Activated T-cell treated with anti-CD3 and anti-CD28 coated beads, Interleukin-2, amount 50 U/mL, for 48 hours (primary cell): ENCODE results near the gene FBXW7.

ENCODE experiments used
- DNase-seq, 2 experiments: peaks; one replicate each; pipeline ENCODE4 v3.0.0-alpha.2; 2020

The FBXW7 gene

DNA sequence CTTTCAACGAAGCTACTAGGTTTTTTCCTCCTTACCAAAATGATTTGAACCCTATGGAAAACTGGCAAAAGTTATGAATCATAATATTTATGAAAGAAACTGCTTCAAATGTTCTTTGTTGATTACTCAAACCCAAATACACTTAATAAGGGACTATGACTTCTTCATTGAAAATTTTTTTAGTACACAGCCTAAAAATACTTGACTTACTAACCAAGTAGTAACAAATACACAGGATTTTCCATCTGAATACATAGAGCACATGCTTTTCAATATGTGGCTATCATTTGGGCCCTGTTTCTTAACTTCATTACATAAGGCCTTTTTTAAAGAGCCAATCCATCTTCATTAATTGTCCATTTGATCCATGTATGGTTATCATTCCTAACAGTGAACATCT, 171.5 kb downstream of the FBXW7 start:
- no peak for DNase-seq

DNA sequence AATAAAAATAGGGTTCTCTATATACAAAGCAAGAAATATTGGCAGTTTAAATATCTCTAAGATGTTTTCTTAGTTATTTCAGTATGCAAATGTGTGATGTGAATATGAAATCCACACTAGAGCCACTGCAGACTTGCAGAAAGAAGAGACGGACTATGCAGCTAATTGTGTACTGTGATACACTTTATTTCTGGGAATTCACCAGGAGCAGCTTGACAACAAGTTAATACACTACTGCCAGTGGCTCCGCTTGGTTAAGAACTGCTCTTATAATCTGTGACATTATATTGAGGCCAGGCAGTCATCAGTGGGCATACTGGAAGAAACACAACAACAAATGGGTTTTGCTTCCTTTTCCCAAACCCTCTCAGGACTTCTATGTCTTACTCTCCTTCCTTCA, 172.0 kb downstream of the FBXW7 start:
- no peak for DNase-seq

DNA sequence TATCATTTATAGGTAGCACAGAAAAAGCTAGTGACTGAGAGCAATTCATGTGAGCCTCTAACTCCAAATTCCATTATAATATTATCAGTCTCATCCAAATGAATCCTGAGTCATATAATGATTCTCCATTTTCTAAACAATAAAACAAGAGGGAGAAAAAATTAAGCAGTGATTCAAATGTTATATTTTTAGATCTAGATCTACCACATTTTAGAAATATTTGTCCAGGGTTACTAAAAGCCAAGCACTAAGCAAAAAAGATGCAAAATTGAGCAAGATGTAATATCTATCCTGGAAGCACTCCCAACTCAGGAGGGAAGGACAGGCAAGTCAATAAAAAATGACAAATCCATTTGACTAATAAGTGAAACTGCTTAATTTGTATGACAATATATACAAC, 172.8 kb downstream of the FBXW7 start:
- no peak for DNase-seq

DNA sequence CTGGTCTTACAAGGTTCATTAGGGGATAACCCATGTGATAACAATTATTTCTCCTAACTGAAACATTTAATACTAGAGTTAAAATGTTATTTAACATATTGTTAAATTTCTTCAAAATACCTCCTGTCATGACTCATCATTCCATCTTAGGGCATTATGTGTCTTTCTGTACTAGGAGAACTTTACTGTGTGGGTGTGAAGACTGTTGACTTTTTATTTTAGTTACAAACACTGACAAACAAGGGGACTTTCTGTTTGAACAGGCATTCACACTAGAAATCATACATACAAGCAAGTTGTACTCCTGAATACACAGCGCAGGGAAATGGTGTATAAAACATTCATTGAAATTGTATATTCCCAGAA, 175.9 kb downstream of the FBXW7 start:
- DNase-seq: no peak

DNA sequence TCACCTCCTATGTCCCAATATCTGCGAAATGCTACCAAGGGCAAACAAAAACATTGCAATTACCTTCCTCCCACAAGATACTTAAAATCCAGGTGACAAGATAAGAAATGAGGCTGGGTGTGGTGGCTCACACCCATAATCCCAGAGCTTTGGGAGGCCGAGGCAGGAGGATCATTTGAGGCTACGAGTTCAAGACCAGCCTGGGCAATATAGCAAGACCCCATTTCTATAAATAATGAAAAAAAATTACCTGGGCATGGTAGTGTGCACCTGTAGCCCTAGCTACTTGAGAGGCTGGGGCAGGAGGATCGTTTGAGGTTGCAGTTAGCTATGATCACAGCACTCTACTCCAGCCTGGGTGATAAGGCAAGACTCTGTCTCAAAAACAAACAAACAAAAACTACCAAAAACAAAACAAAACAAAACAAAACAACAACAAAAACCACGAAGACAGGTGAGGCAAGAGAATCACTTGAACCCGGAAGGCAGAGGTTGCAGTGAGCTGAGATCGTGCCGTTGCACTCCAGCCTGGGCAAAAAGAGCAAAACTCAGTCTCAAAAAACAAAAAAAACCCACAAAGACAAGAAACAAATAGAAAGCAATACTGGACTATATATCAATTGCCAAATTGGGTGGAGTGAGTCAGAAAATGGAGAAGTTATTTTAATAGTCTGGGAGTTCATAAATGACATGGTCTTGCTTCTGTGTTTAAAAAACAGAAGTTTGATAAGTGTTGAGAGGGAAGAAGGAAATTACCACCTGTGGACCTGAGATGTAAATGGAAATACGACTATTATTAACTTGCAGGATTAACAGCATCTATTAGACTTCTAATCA, 176.5 kb downstream of the FBXW7 start:
- no peak for DNase-seq

DNA sequence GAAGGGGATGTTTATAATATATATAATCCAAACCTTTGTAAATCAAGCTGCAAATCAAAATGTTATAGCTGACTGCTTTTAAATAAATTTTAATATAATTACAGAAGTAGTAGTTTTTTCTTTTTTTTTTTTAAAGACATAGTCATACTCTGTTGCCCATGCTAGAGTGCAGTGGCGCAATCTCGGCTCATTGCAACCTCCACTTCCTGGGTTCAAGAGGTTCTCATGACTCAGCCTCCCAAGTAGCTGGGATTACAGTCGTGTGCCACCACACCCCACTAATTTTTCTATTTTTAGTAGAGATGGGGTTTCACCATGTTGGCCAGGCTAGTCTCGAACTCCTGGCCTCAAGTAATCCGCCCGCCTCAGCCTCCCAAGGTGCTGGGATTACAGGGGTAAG, 178.7 kb downstream of the FBXW7 start:
- no peak for DNase-seq

DNA sequence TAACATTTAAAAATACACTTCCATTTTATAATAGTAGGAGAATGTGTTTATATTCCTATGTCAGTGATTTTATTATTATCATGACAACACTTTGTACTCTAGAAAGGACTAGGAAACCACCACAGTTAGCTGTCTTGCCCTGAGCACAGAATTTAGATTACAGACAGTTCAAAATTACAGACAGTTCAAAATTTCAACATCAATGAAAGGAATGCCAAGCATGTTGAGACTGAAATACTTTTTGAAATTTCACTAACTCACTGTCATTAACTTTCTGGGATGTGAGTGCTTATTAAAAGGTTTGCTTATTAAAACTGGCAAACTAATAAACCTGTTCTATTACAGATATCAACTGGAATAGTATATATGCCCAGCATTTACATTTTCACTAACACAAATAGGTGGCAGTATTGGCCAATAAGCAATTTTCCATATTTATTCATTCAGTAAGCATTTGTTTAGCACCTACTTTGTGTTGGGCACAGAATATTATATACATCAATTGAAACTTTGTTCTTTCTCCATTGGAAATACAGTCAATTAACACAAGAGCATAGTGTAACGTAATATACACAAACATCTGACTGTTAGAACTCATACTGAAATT, 179.4 kb downstream of the FBXW7 start:
- DNase-seq: no peak

DNA sequence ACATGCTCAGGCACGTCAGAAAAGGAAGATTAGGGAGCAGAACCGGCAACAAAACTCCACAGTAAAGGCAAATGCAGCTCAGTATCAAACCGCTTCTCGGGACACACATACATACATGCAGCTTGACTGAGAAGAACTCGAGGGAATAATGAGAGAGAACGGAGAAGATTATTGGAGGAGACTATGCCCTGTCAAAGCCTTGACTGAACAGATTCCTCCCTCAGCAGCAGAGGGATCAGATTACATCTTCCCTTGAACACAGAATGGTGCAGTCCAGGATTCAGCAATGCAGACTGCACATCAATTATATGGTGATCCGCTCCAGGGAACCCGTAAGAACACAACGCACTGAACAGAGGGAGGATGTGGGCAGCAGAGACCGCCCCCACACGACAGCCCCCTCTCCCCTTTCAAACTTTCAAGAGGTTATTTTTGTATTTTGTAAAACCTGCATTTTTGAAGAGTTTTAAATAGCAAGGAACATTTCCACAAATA, 183.2 kb downstream of the FBXW7 start:
- no peak for DNase-seq

DNA sequence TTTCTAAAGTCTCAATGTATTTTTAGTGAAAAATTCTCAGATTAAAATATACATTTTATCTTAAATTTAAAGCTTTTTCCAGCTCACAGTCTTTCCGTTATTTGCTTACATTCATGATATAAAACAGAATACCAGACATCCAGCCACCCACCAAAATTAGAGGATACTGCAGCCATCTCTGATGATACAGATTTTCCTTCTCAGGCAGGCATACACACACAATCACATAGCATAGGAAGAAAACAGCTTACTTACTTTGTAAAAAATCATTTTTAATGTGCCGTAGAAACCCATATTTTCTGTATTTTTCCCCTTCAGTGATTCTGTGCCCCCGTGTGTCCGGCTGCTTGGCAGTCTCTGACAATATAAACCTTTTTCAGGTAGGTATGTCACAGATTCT, 183.7 kb downstream of the FBXW7 start:
- DNase-seq: no peak

DNA sequence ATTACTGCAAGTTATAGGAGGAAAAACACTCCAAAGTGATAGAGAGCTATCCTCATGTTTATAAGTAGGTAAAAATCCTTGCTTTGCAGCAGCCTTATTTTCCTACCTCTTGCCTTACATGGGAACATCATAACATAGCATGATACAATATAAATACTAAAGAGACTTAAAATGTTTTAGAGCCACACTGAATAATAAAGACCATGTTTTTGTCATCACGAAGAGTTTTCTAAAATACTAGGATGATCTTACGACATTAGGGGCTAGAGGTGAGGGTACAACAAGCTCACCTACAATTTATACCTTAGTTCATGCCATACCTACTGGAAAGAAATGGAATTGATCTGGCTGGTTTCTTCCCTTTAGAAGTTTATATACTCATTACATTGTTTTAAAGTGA, 184.8 kb downstream of the FBXW7 start:
- no peak for DNase-seq

DNA sequence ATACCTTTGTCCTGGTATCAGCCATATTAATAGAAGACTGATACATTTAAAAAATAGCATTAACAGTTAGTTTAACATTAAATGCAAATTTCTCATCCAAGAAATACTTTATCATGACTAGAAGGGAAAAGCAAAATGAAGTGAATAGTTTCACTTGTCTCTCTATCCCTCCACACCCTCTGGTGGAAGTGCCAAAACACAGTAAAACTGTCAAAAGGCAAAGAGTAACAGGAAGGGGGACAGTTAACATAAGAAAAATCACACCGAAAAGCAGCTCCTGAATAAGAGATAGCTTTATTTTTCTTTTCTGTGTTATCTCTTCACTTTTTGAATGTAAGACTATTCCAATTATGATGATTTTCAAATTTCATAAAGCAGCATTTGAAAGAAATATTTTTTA, 187.2 kb downstream of the FBXW7 start:
- DNase-seq: no peak

DNA sequence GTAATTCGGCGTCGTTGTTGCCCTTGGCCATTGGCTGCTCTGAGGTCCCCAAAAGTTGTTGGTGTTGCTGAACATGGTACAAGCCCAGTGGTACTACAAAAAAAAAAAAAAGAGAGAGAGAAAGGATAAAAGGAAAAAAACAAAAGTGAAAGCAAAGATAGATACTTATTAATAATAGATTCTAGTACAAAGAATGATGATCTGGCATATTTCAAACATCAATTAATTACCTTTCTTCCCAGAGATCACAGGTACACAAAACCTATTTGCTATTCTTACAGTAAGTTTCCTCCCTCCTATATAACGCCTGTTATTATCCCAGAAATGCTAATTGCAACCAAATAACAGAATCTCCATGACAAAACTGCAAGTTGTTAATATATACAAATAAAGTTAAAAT, 188.9 kb downstream of the FBXW7 start:
- no peak for DNase-seq

DNA sequence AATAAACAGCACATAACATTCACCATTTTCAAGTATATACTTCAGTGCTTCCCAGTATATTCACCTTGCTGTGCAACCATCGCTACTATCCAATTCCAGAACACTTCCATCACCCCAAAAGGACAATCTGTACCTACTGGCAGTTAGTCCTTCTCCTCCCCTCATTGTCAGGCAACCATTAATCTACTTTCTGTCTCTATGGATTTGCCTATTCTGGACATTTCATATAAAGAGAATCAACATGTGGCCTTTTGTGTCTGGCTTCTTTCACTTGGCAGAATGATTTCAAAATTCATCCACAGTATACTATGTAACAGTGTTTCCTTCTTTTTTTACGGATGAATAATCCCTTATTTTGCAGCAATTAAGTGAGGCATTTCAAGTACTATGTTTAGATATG, 189.4 kb downstream of the FBXW7 start:
- no peak for DNase-seq

DNA sequence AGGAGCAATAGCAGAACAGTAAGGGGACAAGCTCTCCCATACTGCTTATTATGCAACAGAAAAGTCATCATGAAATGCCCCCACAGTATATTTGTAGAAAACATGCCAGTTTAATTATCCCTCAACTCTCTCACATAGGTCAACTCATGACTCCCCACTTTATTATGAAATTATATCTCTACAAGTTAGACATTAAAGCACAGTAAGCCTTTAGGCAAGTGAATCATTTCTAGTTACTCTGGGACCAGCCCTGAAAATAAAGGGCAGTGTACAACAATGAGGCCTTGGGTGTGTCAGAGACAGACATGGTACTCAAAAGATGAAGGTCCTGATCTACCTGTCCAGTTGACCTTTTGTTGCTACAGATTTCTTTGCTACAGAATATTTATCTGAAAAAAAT, 191.9 kb downstream of the FBXW7 start:
- DNase-seq: no peak

DNA sequence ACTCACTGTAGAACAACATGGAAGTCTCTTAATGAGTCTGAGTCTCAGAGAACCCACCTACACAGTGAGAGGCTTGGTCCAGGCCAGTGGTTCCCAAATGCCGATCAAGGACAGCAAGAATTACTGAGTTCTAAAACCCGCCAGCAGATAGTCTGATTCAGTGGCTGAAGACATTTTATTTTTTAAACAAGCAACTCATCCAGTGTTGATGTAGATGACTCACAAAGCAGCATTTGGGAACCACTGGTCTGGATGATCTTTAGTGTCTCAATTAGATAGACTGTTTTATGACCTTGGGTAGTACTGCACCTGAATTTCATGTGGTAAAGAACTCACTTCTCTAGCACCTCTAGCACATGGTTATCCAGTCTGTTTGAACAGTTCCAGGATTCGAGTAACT, 193.6 kb downstream of the FBXW7 start:
- DNase-seq: no peak

DNA sequence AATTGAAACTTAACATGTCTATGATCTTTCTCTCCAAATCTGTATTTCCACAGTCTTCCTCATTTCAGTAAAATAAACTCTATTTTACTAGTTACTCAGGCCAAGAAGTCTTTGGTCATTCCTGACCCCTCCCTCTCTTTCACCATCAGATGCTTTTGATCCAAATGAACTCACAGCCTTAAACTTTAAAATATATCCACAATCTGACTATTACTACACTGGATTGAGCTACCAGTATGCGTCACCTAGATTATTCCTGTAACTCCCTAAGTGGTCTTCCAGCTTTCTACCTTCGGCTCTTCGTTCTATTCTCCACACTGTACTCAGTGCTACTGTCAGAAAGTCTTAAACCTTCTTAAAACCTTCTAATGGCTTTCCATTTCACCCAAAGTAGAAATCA, 195.1 kb downstream of the FBXW7 start:
- no peak for DNase-seq

DNA sequence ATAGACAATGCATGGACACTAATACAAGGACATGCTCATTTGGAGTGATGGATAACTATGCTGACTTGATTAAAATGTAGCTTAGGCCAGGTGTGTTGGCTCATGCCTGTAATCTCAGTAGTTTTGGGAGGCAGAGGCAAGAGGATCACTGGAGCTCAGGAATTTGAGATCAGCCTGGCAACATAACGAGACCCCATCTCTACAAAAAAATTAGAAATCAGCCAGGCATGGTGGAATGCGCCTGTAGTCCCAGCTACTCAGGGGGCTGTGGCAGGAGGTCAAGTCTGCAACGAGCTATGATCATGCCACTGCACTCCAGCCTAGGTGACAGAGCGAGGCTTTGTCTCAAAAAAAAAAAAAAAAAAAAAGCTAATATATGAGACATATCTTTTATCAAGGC, 196.3 kb downstream of the FBXW7 start:
- DNase-seq: no peak

DNA sequence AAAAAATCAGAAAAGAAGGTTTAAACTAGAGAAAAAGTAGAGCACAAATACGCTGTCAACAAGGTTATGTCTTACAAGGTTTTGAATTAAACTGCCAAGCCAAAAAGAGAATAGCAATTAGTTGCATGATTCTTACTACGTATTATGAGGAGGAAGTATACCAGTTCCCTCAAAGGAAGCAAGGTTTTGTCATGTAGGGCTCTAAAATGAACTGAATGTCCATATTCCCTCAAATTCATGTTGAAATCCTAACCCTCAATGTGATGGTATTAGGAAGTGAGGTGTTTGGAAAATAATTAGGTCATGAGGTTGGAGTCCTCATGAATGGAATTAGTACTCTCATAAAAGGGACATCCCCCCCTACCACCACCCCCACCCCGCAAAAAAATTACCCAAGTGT, 201.0 kb downstream of the FBXW7 start:
- DNase-seq: no peak

DNA sequence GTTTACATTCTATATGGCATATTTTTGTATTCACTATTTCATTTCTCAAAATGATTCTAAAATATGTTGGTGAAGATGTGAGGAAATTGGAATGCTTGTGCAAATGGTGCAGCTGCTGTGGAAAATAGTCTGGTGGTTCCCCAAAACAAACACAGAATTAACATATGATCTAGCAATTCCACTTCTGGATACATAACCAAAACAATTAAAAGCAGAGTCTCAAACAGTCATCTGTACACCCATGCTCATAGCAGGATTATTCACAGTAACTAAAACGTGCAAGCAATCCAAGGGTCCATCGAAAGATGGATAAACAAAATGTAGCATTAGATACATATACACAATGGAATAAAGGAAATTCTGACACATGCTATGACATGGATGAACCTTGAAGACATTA, 204.8 kb downstream of the FBXW7 start:
- no peak for DNase-seq

DNA sequence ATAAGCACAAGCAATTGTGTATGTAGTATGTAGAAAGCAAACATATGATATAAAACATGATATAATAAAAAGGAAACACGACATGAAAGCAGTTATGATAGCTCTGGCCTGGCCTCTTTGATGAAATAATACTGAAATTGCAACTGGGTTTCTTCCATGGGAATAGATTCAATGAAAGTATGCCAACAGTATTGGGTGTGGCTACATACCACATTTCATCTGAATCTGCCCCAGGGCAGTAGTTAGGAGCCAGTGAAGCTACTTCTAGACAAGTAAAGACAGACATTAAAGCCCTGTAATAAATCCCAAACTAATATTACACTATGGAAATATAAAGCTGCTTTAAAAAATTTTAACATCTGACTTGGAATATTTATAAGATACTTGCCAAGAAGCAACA, 207.3 kb downstream of the FBXW7 start:
- DNase-seq: no peak

DNA sequence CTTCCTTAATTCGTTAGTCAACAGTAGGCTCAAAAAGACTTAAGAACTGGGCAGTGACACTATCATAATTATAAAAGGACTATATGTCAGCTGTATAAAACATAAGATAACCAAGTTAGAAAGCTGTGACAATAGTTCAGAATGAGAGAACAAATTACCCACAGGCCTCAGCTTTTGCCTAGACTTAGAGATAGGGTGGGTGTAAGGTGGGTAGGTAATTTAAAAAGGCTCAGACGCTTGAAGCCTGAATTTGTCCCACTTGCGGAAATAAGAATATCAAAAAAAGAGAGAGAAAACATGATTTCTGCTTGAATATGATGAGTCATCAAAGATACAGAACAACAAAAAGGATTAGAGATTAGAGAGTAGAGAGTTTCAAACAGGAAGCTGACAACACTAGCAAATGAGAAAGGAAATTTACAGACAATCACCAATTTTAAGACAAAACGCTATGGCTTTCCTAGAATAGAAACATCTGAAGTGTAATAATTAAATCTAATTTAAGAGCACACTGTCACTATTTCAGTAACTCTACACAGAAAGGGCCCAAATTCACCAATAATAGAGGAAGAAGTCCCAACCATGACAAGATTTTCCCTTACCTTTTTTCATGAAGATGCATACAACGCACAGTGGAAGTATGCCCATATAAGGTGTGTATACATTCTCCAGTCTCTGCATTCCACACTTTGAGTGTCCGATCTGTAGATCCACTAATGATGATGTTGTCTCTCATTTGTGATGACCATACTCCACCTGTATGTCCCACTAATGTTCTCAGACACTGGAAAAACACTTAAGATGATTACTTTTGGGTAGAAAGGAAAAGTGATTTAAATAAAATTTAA, 208.1 kb downstream of the FBXW7 start:
- DNase-seq: no peak

DNA sequence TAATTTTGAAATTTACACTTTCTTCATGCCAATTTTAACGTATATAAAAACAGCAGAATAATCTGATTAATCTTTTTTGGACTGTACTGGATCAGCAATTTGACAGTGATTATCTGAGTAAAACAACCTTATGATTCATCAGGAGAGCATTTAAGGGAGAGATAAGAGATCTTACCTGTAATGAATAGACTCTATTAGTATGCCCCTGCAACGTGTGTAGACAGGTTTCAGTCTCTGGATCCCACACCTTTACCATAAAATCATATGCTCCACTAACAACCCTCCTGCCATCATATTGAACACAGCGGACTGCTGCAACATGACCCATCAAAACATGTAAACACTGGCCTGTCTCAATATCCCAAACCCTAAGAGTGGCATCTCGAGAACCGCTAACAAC, 210.1 kb downstream of the FBXW7 start:
- no peak for DNase-seq

DNA sequence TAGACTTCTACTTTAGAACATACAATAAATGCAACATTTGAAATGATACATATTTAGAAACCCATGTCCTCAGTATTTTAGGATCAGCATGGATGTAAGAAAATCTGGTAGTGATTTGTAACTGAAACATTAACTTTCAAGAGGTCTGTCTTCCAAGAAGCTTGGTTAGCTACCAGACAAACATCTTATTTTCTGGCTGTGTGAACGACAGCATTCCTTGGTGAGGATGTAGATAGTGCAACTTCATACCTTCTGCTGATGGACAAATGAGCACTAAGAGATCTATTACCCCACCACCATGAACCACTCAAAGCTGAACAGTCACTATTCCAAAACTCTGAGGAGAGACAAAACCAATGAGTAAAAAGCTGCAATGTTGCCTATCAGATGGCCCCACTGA, 212.7 kb downstream of the FBXW7 start:
- no peak for DNase-seq

DNA sequence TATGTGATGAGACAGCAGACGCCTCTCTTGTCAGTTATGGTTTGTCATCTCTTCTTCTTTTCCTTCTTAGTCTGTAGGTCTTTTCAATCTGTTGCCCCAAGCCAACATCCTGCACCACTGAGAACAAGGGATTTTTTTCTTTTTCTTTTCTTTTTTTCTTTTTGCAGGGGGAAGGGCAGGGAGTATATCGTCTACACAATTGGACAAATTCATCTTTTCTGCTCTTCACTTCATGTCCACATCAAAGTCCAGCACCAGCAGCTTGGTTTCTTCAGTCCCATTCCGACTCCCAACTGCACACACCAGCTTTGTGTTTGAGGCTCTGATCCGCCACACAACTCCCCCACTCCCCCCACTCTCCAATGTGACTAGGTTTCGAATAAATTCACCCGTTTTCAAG, 213.2 kb downstream of the FBXW7 start:
- no peak for DNase-seq
